HL-60/S4 treated with retinoic acid at 250 ng/mL for 4 days and 3 days (cell line): ENCODE measurements around the gene PEX10.

Experiments used
- in situ Hi-C: fragments of 300-500 bp; cut with MboI; formaldehyde crosslinking; loops from 2 replicates; pipeline ENCODE4 v1.7.0; 2022; ENCODE audit warnings: low sequenced_read_pairs

The PEX10 gene

DNA sequence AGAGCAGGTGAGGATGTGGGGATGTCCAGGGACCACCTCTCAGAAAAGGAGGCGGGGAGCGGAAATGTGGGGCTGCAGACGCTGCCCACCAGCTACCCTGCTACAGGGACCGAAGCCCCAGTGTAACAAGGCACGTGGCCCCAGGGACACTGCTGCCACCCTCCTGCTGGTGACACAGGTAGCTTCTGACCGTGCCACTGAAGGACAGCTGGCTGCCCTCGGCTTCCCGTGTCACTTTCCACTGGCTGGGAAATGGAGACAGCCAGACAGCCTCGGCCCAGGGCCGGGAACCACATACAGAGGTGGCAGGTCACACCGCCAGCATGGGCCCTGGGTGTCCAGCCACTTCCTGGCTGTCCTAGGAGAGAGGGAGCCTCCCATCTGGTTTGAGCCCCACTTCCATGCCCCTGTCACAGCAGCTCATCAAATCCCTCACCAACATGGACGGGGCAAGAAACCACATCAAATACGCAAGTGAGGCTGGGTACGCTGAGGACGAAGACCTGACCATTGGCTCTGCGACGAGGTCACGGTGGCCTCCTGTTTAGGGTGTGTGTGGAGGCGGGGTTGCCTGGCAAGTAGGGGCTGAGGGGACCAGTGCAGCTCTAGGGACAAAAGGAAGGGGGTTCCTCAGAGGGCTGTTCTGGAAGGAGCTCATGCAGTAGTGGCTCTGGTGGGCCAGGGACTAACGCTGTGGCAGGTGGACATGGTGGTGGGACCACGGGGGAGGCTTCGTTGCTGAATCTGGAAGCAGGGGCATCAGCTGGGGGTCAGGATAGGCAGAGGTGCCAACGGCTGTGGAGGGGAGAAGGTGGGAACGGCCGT, 5.0 kb downstream of the PEX10 start:
- in situ Hi-C loops: loop anchor here (25.0 kb wide), 1 partner anchor 1005 kb away; no protein-coding TSS in a partner anchor

- in situ Hi-C loops: loop anchor here (25.0 kb wide), 1 partner anchor 1006 kb away; no protein-coding TSS in a partner anchor
These were observed 5.8 kb downstream of the PEX10 start for GRCh38 chr1:2406451-2407041.

GRCh38 chr1:2405588-2406295, 6.6 kb downstream of the PEX10 start:
- in situ Hi-C loops: loop anchor here (25.0 kb wide), 1 partner anchor 1007 kb away; no protein-coding TSS in a partner anchor

GRCh38 chr1:2404890-2405511, 7.4 kb downstream of the PEX10 start:
- in situ Hi-C loops: loop anchor here (25.0 kb wide), 1 partner anchor 1007 kb away; no protein-coding TSS in a partner anchor

GRCh38 chr1:2404142-2404889, 8.0 kb downstream of the PEX10 start:
- in situ Hi-C loops: loop anchor here (25.0 kb wide), 1 partner anchor 1008 kb away; no protein-coding TSS in a partner anchor

DNA sequence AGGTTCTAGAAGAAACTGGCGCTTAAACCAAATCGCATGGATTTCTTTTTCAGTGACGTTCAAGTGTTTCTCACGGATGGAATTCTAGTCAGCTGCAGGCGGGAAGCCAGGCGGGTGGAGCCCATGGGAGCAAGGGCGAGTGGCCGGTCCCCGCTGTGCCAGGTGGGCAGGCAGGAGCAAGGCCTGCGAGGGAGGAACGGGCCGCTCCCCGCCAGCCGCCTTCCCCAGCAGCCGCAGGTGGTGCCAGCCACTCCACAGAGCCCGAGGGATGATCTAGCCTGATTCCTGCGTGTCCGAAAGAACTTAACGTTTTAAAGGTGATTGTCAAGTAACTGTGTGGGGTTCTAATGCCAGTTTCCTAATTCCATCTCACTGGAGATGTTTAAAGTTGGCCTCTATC, 9.1 kb downstream of the PEX10 start:
- in situ Hi-C loops: loop anchor here (25.0 kb wide), 1 partner anchor 1009 kb away; no protein-coding TSS in a partner anchor

GRCh38 chr1:2402420-2402819, 9.9 kb downstream of the PEX10 start:
- in situ Hi-C loops: loop anchor here (25.0 kb wide), 1 partner anchor 1010 kb away; no protein-coding TSS in a partner anchor

- in situ Hi-C loops: loop anchor here (25.0 kb wide), 1 partner anchor 1011 kb away; no protein-coding TSS in a partner anchor
These were observed 11.3 kb downstream of the PEX10 start for GRCh38 chr1:2400950-2401649.

DNA sequence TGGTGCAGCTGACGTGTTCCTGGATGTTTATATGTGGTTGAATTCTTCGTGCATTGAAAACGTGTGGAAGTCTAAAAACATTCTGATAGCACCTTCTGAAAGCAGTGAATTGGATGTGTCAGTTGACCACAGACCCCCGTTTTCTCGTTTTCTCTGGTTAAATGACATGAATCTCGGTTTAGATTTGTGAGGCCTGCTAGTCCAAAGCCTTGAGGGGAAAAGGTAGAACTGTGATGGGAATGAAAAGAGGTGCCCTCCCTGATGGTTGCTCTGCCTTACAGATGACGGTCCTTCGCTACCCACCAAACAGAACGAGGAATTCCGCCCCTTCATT, 11.8 kb downstream of the PEX10 start:
- in situ Hi-C loops: loop anchor here (25.0 kb wide), 1 partner anchor 1012 kb away; no protein-coding TSS in a partner anchor

GRCh38 chr1:2399890-2400575, 12.3 kb downstream of the PEX10 start:
- in situ Hi-C loops: loop anchor here (25.0 kb wide), 1 partner anchor 1012 kb away; no protein-coding TSS in a partner anchor

GRCh38 chr1:2398871-2399270, 13.5 kb downstream of the PEX10 start:
- in situ Hi-C loops: no loop called here

- in situ Hi-C loops: no loop called here
These were observed 15.2 kb downstream of the PEX10 start for GRCh38 chr1:2397007-2397679.

DNA sequence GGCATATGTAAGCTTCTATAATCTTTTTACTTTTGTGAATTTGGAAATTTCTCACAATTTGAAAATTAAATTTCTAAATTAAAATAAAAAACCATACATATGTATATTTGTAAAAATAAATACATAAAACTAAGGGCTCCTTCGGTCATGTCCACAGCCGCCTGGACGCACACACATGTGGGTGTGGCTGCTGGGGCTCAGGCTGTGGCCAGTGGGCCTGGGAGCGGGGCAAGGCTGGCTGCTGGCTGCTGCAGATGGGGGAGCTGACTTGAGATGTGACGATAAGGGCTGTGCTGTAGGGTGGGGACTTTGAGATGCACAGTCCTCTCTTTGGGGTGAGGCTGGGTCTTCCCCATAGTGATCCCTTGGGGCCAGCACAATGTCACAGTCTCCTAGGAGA, 15.9 kb downstream of the PEX10 start:
- in situ Hi-C loops: no loop called here

- in situ Hi-C loops: no loop called here
These were observed 16.3 kb downstream of the PEX10 start for GRCh38 chr1:2396059-2396458.

DNA sequence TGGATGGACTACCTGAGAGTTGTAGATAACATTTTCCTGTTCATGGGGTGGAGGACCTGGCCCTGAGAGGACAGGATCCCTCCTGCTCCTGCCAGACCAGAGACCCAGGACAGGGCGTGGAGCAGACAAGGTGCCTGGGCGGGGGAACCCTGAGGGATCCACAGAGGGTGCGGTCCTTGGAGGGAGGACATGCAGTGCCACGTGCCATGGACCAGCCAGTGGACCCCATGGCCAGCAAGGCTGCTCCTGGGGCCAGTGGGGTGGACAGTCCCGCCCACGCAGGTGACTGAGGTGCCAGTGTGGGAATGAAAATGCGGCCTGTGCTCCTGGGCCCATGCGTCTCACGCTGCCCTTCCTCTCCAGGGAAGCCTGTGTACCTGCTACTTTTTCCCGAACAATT, 17.1 kb downstream of the PEX10 start:
- in situ Hi-C loops: no loop called here

- in situ Hi-C loops: no loop called here
These were observed 17.6 kb downstream of the PEX10 start for GRCh38 chr1:2394761-2395160.

DNA sequence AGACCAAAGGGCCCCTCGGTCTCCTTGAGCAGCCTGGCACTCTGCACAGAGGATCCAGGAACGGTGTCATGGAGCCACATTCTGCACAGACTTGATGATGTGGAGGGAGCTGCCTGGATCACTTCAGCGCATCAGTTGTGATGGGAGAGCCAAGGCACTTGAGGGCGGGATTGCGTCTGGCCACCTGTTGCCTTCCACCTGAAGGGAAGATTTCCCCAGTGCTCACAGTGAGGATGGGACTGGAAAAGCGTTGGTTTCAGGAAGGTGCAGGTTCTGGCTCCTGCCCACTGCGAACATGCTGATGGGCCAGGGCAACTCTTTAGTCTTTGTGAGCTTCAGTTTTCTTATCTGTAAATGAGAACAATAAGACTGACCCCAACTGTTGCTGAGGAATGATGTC, 18.1 kb downstream of the PEX10 start:
- in situ Hi-C loops: no loop called here

DNA sequence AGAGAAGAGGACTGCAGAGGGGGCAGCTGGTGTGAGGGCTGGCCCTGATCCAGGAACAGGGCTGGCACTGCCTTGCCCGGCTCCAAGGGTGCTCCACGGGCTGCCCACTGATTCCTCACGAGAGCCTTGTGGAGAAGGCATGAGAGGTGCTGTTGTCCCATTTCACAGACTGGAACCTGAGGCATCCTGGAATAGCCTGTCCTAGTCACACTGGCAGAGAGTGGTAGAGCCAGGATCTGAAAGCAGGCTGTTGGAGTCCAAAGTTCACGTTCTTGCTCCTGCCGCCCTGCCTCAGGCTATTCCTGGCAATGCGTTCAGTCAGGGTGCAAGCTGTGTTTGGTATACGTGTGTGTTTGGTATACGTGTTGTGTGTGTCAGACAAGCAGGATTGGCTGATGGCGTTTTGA, 18.9 kb downstream of the PEX10 start:
- in situ Hi-C loops: no loop called here
